ENCODE results near the gene FAM131B.

The FAM131B gene

DNA sequence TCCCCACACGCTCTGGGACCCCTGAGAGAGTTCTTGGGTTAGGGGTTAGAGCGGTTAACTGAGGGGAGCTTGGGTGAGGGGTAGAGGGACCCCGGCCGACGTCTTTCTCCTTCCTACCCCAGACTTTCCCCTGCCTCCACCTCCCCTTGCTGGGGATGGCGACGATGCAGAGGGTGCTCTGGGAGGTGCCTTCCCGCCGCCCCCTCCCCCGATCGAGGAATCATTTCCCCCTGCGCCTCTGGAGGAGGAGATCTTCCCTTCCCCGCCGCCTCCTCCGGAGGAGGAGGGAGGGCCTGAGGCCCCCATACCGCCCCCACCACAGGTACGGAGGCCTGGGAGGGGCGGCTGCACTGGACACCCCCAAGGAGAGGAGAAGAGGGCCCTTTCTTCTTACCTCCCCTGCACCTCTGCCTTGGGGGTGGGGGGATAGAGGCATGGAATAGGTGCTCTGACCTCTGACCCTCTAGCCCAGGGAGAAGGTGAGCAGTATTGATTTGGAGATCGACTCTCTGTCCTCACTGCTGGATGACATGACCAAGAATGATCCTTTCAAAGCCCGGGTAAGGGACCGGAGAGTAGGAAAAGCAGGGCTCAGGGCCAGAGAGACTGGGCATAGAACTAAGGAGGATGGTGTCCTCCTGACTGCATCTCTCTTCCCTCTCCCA is 19.7 kb upstream of the FAM131B start:
- no peak for DNase-seq

DNA sequence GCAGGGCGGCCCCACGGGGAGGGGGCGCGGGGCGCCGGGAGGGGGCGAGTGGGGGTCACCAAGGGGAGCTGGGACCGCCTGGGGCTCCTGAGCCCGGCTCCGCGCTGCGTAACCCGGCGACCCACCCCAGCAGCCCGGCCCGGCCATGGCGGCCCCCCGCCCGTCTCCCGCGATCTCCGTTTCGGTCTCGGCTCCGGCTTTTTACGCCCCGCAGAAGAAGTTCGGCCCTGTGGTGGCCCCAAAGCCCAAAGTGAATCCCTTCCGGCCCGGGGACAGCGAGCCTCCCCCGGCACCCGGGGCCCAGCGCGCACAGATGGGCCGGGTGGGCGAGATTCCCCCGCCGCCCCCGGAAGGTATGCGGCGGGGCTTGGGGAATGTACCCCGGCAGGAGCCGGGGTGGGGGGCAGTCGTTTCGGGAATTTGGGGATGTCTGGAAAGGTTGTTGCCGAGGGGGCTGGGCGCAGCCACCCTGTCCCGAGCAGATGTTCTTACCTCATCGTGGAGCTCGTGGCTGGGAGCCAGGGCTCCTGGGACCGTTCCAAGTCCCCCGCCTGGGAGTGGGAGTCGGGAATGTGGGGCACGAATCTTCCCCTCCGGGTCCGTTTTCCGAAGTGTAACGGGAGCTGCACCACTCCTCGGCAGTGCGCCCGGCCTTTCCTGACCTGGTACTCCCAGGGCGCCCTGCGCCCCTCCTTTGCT is 19.1 kb upstream of the FAM131B start:
- DNase-seq, result peak; percentile 50

DNA sequence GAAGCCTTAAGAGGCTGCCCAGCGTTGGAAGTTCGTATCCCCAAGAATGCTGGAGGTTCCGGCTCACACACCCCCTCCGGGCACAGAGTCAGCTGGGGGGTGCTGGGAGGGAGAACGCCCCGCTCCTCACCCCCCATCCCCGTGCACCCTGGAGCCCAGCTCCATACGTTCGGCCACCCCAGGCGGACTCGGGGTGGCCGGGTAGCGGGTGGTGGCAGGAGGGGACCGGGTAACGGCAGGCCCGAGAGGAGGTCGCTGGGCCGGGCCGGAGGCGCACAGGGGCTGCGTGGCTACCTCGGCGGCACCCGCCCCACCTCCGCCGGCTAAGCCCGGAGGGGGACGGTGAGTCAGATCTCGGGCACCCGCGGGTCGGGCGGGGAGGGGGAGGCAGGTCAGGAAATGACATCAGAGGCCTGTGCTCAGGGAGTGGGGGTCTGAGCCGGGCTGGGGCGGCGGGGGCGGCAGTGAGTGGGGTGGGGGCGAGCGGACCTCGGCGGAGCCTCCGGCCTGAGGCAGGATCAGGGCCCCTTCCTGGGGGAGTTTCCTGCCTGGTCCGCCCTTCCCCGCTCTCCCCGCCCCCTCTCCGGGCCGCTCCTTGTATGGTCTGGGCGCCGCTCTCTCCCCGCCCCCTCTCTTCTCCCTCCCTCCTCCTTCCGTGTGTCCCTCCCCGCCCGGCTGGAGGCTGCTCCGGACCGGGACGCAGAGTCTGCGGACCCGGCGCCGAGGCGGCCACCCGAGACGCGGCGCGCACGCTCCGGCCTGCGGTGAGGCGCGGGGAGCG is 18.3 kb upstream of the FAM131B start, which contains the start of gene ZYX:
Gene ZYX (plus strand): TSS at position 700 of the 781 bp plus-strand sequence. CDS start 227 bp downstream, outside the sequence.
- peak; percentile 90 for DNase-seq

DNA sequence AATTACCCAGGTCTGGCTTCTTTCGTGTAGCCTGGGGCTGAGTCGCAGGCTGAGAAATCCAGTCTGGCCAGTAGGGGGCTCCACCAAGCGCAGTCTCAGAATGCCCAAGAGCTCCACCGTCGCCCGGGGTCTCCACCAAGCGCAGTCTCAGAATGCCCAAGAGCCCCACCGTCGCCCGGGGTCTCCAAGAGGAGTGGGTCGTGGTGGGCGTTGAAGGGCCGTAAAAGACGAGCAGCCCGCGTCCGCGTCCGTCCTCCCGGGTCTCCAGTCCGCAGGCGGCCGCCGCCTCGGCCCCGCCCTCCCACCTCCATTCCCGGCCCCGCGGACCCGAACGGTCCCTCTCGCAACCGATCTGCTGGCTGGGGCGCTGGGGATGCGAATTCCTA is 17.7 kb upstream of the FAM131B start:
- peak; percentile 95 for DNase-seq

DNA sequence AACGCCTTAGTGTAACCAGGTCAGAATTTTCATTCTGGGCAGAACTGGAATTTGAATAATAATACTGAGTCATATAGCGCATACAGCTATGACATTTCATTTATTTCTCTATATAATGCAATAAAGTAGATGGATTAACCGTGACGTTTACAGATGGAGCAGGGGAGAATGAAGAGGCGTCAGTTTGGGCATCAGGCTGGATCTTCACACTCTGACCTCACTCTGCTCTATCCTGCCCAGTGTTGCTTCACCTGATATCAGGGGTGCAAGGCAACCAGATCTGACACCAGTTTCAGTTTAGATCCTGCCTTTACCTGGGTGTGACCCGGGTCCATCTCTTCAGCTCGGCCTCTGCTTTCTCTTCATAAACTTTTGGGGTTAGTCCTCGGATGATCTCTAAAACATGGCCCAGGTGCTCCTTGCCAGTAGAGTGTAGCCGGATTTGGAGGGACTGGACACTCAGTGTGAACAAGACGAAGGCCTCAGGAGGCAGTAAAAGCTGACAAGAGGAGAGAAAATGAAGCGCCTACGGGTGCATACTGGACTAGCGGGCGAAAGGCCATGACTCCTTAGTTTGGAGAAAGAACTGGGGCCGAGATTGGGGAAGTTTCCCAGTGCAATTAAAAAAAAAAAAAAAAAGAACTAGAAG is 17.2 kb upstream of the FAM131B start:
- DNase-seq, result peak; percentile 46

DNA sequence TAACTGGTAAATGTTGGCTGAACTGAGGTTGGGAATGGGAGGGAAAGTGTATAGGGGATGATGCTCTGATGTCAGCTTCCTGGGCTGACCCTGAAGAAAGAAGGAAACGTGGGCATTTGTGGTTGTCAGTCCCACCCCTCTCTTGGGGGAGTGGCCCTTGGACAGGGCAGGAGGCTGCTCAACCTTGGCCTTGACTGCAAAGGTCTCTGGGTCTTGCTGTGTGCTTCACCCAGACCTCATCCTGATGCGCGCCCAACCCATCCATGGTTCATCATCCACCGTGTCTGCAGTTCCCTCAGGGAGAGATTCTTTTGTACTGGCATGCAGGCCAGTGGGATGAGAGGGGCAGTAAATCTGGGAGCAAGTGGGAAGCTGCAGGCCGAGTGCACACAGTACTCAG is 13.9 kb upstream of the FAM131B start:
- no peak for DNase-seq

DNA sequence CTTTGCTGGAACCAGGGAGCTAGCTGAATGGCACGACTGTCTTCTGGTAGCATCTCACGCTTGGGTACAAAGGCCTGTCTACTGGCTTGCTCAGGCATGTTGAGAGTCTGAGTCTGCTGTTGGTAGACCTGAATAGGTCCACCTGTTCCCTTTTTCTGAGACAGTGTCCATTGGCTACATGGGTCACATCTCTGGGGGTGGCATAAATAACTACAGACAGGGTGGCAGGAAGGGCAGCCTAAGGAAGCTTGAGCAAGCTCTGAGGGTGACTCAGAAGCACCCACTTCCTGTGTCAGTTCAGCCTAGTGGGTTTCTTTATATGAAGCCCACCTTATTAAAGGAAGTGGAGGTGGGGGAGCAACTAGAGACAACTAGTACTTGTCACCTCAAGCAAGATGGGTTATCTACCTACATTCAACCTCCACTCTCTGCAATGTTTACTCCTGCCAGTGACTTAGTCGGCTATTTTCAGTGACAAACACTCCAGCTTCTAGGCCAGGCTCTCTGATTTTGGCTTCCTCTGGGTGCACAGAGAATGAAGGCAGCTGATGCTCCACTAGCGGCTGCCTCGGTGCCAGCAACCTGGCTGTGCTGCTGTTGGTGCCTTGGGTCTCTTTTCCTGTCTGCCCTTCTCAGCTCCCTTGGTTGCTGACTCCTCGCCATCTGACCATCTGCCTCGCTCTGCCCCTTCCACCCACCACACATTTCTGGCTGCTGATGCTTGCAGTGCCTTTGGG is 13.0 kb upstream of the FAM131B start:
- peak; percentile 55 for DNase-seq

DNA sequence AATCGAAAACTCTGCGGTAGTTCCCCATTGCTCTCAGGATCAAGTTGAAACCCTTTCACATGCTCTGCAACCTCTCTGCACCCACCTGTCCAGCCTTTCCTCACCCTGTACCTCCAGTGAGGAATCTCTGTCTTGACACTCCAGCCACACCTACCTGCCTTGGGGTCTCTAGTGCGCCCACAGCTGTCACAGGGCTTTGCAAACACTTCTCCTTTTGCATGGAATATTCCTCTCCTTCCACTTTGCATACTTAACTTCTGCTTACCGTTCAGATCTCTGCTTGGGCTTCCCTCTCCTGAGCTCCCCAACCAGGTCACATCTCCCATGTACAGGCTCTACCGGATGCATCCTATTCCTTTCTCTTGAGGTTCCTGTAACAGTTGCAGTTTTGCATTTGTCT is 12.0 kb upstream of the FAM131B start:
- DNase-seq, result no peak

DNA sequence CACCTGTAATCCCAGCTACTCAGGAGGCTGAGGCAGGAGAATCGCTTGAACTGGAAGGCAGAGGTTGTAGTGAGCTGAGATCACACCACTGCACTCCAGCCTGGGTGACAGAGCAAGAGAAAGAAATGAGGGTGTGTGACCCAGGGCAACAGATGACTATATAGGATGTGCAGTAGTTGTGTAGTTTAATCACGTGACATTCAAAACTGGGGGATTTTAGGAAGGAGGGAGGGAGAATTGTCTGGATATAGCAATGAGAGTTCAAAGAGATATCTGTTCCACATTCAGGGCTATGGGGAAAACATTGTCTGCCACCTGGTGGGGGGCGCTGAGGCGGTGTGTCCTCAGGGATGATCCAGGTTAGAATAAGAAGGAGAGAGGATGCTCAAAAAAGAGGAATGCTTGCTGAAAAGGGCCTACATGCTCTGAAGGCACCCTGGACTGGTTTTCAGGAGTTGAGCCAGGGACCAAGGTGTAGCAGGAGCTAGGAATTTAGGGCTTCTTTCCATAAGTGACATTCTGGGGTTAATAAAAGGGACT is 10.8 kb upstream of the FAM131B start:
- no peak for DNase-seq

DNA sequence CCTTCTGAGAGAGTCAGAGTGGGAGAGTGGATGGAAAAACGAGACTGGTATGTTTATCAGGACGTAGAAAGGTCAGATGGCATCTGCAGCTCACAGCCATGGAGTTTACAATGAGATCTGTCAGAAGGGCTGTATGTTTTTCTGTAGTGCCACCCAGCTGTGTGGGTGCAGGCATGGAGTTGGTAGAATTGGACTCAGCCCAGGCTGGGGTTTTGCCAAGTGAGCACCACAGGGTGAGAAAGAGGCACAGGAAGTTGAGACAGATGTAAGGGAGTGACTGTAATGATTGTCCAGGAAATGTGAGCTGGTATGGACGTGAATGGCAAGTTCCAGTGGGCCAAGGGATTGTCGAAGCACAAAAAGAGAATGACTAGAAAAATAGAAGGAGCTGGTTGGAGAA is 9.6 kb upstream of the FAM131B start:
- peak; percentile 68 for DNase-seq

DNA sequence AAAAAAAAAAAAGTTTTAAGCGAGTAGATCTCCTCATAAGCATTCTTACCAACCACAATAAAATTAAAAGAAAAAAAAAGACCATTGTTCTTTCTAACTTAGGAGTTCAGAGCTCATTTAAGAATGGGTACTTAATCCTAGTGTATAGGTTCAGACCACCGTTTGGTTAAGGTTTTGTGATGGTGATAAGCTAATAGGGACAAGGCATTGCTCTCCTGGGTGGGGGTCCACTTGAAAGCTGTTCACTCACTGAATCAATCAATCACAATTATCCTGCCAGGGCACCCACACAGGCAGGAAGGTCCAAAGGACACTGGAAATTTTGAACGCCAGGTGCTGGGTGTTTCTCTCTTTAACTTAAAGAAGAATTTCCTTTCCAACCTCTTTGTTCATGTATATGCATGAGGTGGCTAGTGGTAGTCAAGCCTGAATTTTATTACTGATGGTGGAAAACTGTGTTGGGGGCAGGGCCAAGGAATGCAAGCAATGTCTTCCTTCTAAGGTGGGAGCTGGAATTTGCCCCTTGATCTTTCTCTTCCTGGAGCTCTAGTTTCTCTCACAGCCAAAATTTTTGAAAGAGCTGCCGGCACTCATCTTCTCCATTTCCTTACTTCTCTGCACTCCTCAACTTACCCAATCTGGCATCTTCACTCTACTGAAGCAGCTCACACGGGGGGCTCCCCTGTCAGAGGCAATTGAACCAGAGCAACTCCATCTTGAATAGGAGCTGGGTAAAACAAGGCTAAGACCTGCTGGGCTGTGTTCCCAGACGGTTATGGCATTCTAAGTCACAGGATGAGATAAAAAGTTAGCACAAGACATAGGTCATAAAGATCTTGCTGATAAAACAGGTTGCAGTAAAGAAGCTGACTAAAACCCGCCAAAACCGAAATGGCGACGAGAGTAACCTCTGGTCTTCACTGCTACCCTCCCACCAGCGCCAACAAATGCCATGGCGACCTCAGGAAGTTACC is 7.5 kb upstream of the FAM131B start:
- no peak for DNase-seq

DNA sequence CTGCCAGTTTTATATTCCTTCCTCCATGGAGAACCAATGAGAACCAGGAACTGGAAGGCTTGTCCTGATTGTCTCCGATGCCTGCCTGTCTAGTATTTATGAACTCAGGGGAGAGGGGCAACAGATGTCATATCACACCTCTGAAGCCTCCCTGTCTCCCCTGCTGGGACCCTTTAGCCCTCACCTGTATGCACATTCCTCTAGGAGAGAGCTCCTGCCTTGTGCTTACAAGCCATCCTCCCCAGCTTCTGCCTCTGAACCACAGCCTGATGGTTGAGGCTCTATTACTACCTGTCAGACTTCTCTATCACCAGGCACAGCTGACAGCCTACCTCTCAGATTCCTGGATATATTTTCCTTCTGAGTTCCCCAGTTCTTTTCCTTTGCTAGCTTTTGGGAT is 5.9 kb upstream of the FAM131B start:
- DNase-seq, result no peak

DNA sequence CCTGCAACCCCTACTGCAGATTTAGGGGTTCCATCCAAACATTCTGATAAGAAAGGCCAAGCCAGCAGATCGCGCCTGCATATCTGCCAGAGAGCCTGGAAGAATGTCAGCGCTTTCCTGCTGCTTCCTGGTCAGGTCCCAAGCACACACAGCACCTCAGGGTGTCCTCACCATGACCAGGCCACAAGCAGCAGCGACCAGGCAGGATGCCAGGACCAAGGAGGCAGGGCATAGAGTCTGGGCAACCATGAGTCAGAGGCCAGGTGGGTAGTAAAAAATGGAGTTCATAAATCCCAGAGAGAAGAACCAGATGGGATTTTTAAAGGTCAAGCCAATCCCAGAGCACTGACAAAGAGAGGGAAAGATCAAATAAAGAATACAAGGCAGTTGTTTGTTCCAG is 5.5 kb upstream of the FAM131B start:
- DNase-seq, result no peak

DNA sequence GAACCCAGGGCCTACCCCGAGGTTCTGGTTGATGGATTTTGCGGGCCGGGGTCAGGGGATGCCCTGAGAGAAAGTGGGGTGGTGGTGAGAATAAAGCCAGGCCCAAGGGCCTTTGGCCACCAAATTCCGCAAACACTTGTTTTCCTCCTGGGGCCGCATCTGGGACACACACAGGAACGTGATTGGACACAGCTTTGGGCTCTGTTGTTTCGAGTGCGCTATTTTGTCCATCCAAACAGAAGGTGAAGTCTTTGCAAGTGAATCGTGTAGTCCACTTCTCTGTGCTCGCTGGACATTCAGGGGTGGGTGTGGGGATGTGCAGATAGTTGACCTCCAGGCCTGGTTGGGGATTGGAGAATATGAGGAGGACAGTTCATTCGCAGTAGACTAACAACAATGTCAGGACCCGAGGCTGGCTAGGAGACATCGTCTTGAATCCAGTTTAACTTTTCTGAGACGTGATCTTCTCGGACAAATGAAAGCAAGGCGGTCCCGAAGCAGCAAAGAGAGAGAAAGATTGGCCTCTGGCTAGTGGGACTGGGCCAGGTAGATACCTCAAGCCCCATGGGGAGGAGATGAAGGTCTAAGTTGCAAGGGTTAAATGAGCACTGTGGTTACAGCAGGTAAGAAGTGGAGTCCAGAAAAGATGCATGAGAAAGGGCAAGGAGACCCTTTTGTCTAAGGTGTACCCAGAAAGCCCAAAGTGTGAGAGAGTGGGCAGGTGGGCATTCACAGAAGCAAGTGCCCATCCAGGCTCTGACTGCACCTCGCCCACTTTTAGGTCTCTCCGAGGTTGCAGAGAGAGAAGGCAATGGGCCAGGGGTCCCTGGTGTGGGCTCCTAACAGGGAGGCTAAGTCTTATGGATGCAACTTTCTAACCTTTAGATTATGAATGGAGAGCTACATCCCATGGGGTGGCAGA is 764 bp upstream of the FAM131B start:
- DNase-seq, result no peak

DNA sequence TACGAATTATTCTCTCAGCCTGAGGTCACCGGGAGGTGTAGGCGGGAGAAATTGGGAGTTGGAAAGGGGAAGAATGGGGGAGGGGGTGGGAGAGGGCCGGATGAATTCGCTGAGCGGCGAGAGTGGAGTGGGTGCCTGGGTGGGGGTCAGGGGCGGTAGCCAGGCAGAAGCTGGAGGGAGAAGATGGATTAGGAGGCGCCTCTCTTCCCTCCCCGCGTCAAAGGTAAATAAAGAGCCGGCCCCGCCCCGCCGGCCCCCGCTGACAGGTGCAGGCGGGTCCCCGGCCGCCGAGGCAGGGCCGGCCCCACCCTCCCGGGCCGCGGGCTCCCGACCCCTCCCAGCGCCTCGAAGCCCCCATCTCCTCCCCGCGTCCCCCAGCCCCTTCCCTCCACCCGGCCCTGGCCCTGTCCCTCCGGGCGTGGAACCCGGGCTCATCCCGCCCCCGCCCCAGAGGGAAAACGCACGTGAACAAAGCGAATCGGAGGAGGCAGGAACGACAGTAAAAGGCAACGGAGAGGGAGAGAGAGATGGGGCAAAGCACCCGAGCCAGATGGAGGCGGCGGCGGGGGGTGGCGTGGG is 872 bp downstream of the FAM131B start:
- DNase-seq, result no peak

DNA sequence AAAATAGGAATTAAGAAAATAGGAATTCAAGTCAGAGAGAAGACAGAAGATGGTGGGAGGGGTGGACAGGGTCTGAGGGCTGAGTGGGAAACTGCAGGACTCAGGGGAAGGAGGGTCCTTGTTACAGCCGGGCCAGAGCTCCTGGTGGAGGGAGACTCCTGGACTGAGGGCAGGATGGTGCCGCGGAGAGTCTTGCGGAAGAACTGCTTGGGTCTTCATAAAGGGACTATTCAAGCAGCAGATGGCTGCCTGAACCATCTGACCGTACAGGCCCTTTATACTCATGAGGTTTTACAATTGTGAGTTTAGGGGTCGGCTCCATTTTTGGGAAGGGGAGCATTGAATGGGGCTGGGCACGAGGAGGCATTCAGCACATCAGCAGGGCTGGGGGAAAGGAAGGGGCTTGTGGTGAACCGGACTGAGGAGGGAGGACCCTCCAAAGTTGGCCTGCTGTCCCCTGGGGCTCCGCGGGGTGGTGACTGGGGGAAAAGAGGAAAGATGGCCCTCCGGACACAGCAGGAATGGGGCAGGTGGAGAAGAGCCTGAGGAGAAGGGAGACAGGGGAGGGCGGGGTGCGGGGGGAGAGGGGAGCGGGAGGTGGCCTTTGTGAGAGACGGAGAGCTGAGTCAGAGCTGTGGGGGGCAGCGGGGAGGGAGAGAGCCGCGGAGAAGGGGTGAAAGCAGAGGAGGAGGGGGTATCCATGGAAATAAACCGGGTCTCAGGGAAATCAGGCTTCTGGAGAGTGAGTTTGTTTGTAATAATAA is 1.5 kb downstream of the FAM131B start:
- no peak for DNase-seq

DNA sequence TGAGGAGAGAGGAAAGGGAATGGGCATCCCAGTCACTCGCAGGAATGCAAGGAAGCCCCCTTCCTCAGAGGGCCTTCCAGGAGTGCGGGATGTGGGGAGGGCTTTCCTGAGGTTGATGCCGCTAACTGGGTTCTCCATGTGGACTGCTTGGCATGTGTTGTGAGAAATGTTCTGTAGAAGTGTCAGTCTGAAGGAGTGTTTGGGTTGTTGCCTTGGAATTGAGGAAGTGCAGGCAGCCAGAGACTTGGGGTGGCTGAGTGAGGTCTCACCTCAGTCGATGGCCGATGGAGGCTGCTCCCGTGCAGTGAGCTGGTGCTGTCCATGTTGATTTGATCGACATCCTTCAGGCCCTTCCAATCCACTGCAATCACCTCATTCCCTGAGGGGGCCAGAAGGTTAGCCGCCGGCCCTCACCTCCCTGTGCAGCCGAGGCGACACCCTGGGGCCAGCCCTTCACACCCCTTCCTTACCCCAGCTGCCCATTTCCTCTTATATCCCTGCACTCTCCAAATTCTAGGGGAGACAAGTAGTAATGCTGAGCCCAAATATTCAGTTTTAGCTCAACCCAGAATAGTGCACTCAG is 2.7 kb downstream of the FAM131B start:
- no peak for DNase-seq

DNA sequence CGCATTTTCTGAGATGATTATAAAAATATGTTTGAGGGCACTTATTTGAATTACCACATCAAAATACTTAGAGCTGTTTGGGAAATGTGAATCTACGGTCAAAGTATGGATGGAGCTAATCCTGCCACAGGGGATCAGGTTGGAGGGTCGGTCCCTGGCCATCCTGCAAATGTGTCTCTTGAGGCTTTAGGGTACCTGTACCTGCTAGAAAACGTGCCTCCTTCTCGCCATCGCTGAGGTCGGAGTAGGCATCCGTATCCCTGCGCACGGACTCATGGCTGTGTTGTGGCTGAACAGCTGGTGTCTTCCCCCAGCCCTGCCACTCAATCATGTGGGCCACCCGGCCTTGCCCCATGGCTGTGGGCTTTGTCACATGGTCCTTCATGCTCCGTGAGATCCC is 3.9 kb downstream of the FAM131B start:
- no peak for DNase-seq
